CD4-positive, alpha-beta T cell (primary cell): ENCODE measurements around the gene SLC26A4. TPM values are rescaled to one million over a fixed set of nuclear protein-coding genes. Genes with fewer than 3 reads are reported as not detected.

ENCODE experiments used
- ATAC-seq: fragments of 200-7000 bp; cut with Tn5 transposase; one replicate; pipeline ENCODE4 v1.10.0; 2022; ENCODE audit warnings: mild to moderate bottlenecking; ENCODE audit not compliant: poor library complexity
- CTCF ChIA-PET: fragments of 350-600 bp; sonication (Branson Sonifier 250); formaldehyde crosslinking; loops from one replicate; lab custom pipeline; 2021; ENCODE audit warnings: antibody characterized with exemption, inconsistent platforms; lab: Charles Lee
- POLR2A ChIA-PET: fragments of 350-600 bp; sonication (Branson Sonifier 250); formaldehyde crosslinking; loops from one replicate; lab custom pipeline; 2021; ENCODE audit warnings: antibody characterized with exemption, inconsistent platforms; lab: Charles Lee
- DNase-seq, 14 experiments: peaks; one replicate each; pipeline ENCODE4 v3.0.0-alpha.2; 2013 to 2020; ENCODE audit warnings: mixed read lengths in 2 of 14
- H3K27ac ChIP-seq, 2 donors: one replicate each; pipeline versions ENCODE4 v1.5.1 to v1.7.0; 2013; ENCODE audit warnings: low read length in 2 of 2, low read depth in 1 of 2, mild to moderate bottlenecking in 1 of 2
- H3K27me3 ChIP-seq, 2 experiments: 1 replicate in 1 of 2; 2 replicates in 1 of 2; pipeline versions ENCODE4 v1.6.1 to v1.7.0; 2013; ENCODE audit warnings: low read length in 2 of 2, control low read depth in 1 of 2, mild to moderate bottlenecking in 1 of 2, moderate library complexity in 1 of 2; ENCODE audit not compliant: insufficient read depth in 2 of 2, control insufficient read depth in 1 of 2
- H3K36me3 ChIP-seq: one replicate; pipeline ENCODE4 v1.6.1; 2013; ENCODE audit warnings: low read length, control low read depth; ENCODE audit not compliant: insufficient read depth
- H3K4me1 ChIP-seq: one replicate; pipeline ENCODE4 v1.6.1; 2013; ENCODE audit warnings: low read length, control low read depth; ENCODE audit not compliant: insufficient read depth
- H3K4me3 ChIP-seq: one replicate; pipeline ENCODE4 v1.5.1; 2013; ENCODE audit warnings: mild to moderate bottlenecking, low read length, moderate library complexity
- H3K9me3 ChIP-seq, 2 experiments: 1 replicate in 1 of 2; 2 replicates in 1 of 2; pipeline versions ENCODE4 v1.6.1 to v1.7.0; 2013; ENCODE audit warnings: low read length in 2 of 2, mild to moderate bottlenecking in 2 of 2, control low read depth in 1 of 2, moderate library complexity in 1 of 2; ENCODE audit not compliant: control insufficient read depth in 1 of 2, insufficient read depth in 1 of 2
- H3K27ac Mint-ChIP-seq: one replicate; pipeline ENCODE4 v1.8.0; 2020; ENCODE audit warnings: mixed read lengths
- H3K27me3 Mint-ChIP-seq: one replicate; pipeline ENCODE4 v1.8.0; 2021; ENCODE audit warnings: mixed read lengths
- H3K36me3 Mint-ChIP-seq: one replicate; pipeline ENCODE4 v1.8.0; 2021; ENCODE audit warnings: low read depth, mixed read lengths
- H3K4me1 Mint-ChIP-seq: one replicate; pipeline ENCODE4 v1.8.0; 2021; ENCODE audit warnings: low read depth, mixed read lengths
- H3K4me3 Mint-ChIP-seq: one replicate; pipeline ENCODE4 v1.8.0; 2020; ENCODE audit warnings: mild to moderate bottlenecking, mixed read lengths
- H3K9me3 Mint-ChIP-seq: one replicate; pipeline ENCODE4 v1.8.0; 2020; ENCODE audit warnings: mixed read lengths
- intact Hi-C, 2 experiments: fragments of 100-400 bp; cut with DNase I in 1 of 2; cut with micrococcal nuclease in 1 of 2; formaldehyde crosslinking; loops; one replicate each; pipeline versions ENCODE4 v1.15.1 to v1.9.0; 2023 to 2025; cut with DNase I, micrococcal nuclease
- total RNA-seq, 174 experiments: library from RNA in 2 of 174; stranded (reverse) in 2 of 174; gene quantifications; one replicate each; pipeline ENCODE4 v1.2.3 and lab custom pipeline; 2021 to 2026
- TF ChIP-seq, protein P1 (sequence below): fragments of 200-600 bp; IDR thresholded peaks from one replicate; pipeline ENCODE4 v1.8.0; 2022; ENCODE audit warnings: antibody characterized with exemption, mild to moderate bottlenecking

SLC26A4 gene
- total RNA-seq, 2 experiments from 2014 or later = not detected

DNA sequence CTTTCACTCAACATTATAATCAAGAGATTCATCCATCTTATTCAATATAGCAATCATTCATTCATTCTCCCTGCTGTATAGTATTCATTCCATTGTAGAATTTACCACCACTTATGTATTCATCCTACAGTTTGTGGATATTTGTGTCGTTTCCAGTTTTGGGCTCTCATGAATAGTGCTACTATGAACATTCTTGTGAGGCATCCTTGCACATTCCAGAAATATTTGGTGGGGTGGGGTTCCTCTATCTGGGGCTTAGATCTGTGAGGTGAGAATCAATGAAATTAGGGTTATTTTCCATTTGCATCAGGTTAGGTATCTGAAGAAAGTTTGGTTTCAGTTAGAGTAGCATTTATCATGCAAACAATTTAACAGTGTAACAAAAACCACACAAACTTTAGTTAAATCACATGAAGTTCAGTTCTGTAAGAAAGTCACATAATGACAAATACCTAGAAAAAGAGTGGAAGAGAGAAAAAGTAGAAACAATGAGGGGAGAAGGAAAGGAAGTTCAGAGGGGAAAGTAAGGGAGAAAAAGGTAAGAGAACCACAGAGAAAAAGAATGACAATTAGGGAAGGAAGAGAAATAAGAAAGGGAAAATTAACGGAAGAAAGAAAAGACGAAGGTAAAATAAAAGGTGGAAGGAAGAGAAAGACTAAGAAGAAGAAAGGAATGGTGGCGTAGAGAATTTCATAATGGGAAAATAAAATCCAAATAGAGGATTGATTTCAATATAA, 58.0 kb downstream of the SLC26A4 start:
- DNase-seq (no peak), ATAC-seq (no peak)
- Mint-ChIP-seq H3K4me3 (no peak overlapping the region), H3K36me3 (no peaks in the 10 kb centered on the region), H3K27me3 (no peaks in the 10 kb centered on the region), H3K27ac (no peak overlapping the region), H3K9me3 (no peaks in the 10 kb centered on the region), H3K4me1 (no peaks in the 10 kb centered on the region)
- Histone ChIP-seq H3K36me3 (no peaks in the 10 kb centered on the region), H3K4me3 (no peak overlapping the region), H3K27me3 (no peaks in the 10 kb centered on the region), H3K9me3 (no peaks in the 10 kb centered on the region), H3K4me1 (no peaks in the 10 kb centered on the region), H3K27ac (no peak overlapping the region)
- TF ChIP-seq, protein P1, sequence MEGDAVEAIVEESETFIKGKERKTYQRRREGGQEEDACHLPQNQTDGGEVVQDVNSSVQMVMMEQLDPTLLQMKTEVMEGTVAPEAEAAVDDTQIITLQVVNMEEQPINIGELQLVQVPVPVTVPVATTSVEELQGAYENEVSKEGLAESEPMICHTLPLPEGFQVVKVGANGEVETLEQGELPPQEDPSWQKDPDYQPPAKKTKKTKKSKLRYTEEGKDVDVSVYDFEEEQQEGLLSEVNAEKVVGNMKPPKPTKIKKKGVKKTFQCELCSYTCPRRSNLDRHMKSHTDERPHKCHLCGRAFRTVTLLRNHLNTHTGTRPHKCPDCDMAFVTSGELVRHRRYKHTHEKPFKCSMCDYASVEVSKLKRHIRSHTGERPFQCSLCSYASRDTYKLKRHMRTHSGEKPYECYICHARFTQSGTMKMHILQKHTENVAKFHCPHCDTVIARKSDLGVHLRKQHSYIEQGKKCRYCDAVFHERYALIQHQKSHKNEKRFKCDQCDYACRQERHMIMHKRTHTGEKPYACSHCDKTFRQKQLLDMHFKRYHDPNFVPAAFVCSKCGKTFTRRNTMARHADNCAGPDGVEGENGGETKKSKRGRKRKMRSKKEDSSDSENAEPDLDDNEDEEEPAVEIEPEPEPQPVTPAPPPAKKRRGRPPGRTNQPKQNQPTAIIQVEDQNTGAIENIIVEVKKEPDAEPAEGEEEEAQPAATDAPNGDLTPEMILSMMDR = no peak
- ChIA-PET POLR2A (no interaction called here), CTCF (no interaction called here)
- intact Hi-C loops = no loop called here

DNA sequence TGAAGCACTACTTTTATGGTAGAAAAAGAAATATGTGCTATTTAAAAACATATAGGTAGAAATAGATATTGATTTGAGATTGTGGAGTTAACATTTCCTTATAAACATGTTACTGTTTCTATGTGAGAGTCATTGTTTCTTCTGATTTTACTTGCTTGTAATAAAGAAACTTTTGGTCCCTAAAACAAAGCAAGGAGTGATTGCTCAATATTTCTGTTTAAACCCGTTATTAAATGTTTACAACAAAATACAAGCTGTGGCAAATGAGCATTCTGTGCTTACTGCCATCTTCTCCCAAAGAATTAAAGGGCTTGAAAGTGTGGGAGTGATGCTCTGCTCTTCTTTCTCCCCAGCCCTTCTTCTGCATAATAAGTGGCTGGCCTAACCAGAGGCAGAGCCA, 60.7 kb downstream of the SLC26A4 start:
- no peaks in the 10 kb centered on the region for H3K4me1 ChIP-seq
- H3K36me3 ChIP-seq = no peaks in the 10 kb centered on the region
- intact Hi-C loops = loop anchor here (10.0 kb wide), 1 partner anchor 776 kb away; no protein-coding TSS in a partner anchor
- Mint-ChIP-seq H3K4me1 (no peaks in the 10 kb centered on the region), H3K27me3 (no peaks in the 10 kb centered on the region), H3K9me3 (no peaks in the 10 kb centered on the region), H3K36me3 (no peaks in the 10 kb centered on the region), H3K27ac (no peak overlapping the region), H3K4me3 (no peak overlapping the region)
- no peak for ATAC-seq
- ChIA-PET POLR2A (no interaction called here), CTCF (no interaction called here)
- H3K4me3 ChIP-seq = no peak overlapping the region
- TF ChIP-seq, protein P1 = no peak
- no peak overlapping the region for H3K27ac ChIP-seq
- H3K27me3 ChIP-seq = no peaks in the 10 kb centered on the region
- DNase-seq = no peak
- no peaks in the 10 kb centered on the region for H3K9me3 ChIP-seq

DNA sequence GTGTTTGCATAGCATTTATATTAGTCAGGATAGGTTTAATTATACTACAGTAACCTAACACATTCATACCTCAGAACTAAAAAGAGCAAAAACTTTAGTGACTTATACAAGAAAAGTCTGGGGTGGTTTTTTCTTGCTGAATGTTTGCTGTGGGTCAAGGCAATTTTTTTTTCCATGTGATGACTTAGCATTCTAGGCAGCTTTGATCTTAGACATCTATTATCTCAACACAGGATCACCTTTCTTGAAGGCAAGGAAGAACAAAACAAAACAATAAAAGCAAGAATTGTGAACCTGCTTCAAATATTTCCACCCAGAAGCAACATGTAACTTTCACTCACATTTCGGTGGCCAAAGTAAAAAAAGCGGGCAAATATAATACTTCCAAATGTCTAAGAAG, 62.6 kb downstream of the SLC26A4 start:
- H3K27me3 ChIP-seq = no peaks in the 10 kb centered on the region
- POLR2A ChIA-PET = no interaction called here
- H3K27ac ChIP-seq = no peak overlapping the region
- no peaks in the 10 kb centered on the region for H3K4me1 ChIP-seq
- DNase-seq (no peak), ATAC-seq (no peak)
- CTCF ChIA-PET = interaction anchor here (1.4 kb wide), 1 partner anchor 260 kb away, joined by 5 read pairs; no protein-coding TSS in a partner anchor
- Mint-ChIP-seq H3K4me3 (no peak overlapping the region), H3K4me1 (no peaks in the 10 kb centered on the region), H3K36me3 (no peaks in the 10 kb centered on the region), H3K27ac (no peak overlapping the region), H3K9me3 (no peaks in the 10 kb centered on the region), H3K27me3 (peaks cover 8% of the 10 kb centered on the region)
- intact Hi-C loops = loop anchor here (1.0 to 10.0 kb wide), 2 partner anchors 577 to 778 kb away; no protein-coding TSS in a partner anchor
- no peaks in the 10 kb centered on the region for H3K9me3 ChIP-seq
- H3K4me3 ChIP-seq = no peak overlapping the region
- H3K36me3 ChIP-seq = no peaks in the 10 kb centered on the region
- TF ChIP-seq, protein P1 = no peak
